ENCODE measurements around the gene RAMACL. TPM values are rescaled to one million over a fixed set of nuclear protein-coding genes. Genes with fewer than 3 reads are reported as not detected.

The RAMACL gene
- total RNA-seq, 4 donors from 2014 or later: 1.5 to 8.1 (median 1.8) TPM; not detected in 1

GRCh38 chr6:166545156-166546034, 41.1 kb downstream of the RAMACL start:
- intact Hi-C loops (cut with DNase I; ENCODE audit: low total_unique reads): no loop called here
- no peak overlapping the region for H3K4me3 ChIP-seq
- no peaks in the 10 kb centered on the region for H3K4me1 ChIP-seq
- H3K9me3 ChIP-seq: no peaks in the 10 kb centered on the region
- no peak overlapping the region for H3K27ac ChIP-seq
- no peak for DNase-seq
- H3K36me3 ChIP-seq: no peaks in the 10 kb centered on the region
- no peaks in the 10 kb centered on the region for H3K27me3 ChIP-seq
- TF ChIP-seq POLR2A (IDR thresholded peaks at IDR 0.05): no peak
- no peak for TF ChIP-seq CTCF (IDR thresholded peaks at IDR 0.05)

GRCh38 chr6:166544296-166544605, 42.2 kb downstream of the RAMACL start:
- Histone ChIP-seq H3K9me3 (no peaks in the 10 kb centered on the region), H3K4me3 (no peak overlapping the region), H3K27me3 (no peaks in the 10 kb centered on the region), H3K27ac (no peak overlapping the region), H3K4me1 (no peaks in the 10 kb centered on the region), H3K36me3 (no peaks in the 10 kb centered on the region)
- intact Hi-C loops (cut with DNase I; ENCODE audit: low total_unique reads): no loop called here
- TF ChIP-seq POLR2A (IDR thresholded peaks at IDR 0.05) (no peak), CTCF (IDR thresholded peaks at IDR 0.05) (no peak)
- DNase-seq: no peak

GRCh38 chr6:166543603-166544295, 42.7 kb downstream of the RAMACL start:
- H3K4me3 ChIP-seq: no peak overlapping the region
- H3K27me3 ChIP-seq: no peaks in the 10 kb centered on the region
- H3K27ac ChIP-seq: no peak overlapping the region
- H3K4me1 ChIP-seq: no peaks in the 10 kb centered on the region
- TF ChIP-seq CTCF (IDR thresholded peaks at IDR 0.05) (no peak), POLR2A (IDR thresholded peaks at IDR 0.05) (no peak)
- intact Hi-C loops (cut with DNase I; ENCODE audit: low total_unique reads): no loop called here
- no peaks in the 10 kb centered on the region for H3K36me3 ChIP-seq
- DNase-seq: no peak
- H3K9me3 ChIP-seq: no peaks in the 10 kb centered on the region

- intact Hi-C loops (cut with DNase I; ENCODE audit: low total_unique reads): no loop called here
- no peaks in the 10 kb centered on the region for H3K36me3 ChIP-seq
- H3K4me1 ChIP-seq: no peaks in the 10 kb centered on the region
- TF ChIP-seq POLR2A (IDR thresholded peaks at IDR 0.05) (no peak), CTCF (IDR thresholded peaks at IDR 0.05) (no peak)
- H3K27ac ChIP-seq: no peak overlapping the region
- no peaks in the 10 kb centered on the region for H3K27me3 ChIP-seq
- no peak for DNase-seq
- H3K9me3 ChIP-seq: no peaks in the 10 kb centered on the region
- H3K4me3 ChIP-seq: no peak overlapping the region
Observed at GRCh38 chr6:166542580-166542912, 43.9 kb downstream of the RAMACL start.

GRCh38 chr6:166541876-166542579, 44.5 kb downstream of the RAMACL start:
- H3K9me3 ChIP-seq: no peaks in the 10 kb centered on the region
- TF ChIP-seq CTCF (IDR thresholded peaks at IDR 0.05) (no peak), POLR2A (IDR thresholded peaks at IDR 0.05) (no peak)
- no peaks in the 10 kb centered on the region for H3K27me3 ChIP-seq
- H3K36me3 ChIP-seq: no peaks in the 10 kb centered on the region
- no peak overlapping the region for H3K4me3 ChIP-seq
- H3K27ac ChIP-seq: no peak overlapping the region
- DNase-seq: no peak
- intact Hi-C loops (cut with DNase I; ENCODE audit: low total_unique reads): no loop called here
- H3K4me1 ChIP-seq: no peaks in the 10 kb centered on the region

All from uterus (tissue), 4 donors.